Breast epithelium (tissue), 4 donors: ENCODE results near the gene EXOC3L4. TPM values are rescaled to one million over a fixed set of nuclear protein-coding genes. Genes with fewer than 3 reads are reported as not detected.
"Not testable (repeated sequence)": the region's sequence is repeated elsewhere in the genome, so short reads cannot be mapped to it uniquely, and the experiment has no call there.

Source experiments
- DNase-seq, 2 donors: peaks; one replicate each; pipeline ENCODE4 v3.0.0-alpha.2; 2019; ENCODE audit warnings: low spot score in 2 of 2
- H3K27ac ChIP-seq, 2 donors: fragments of 200-600 bp; sonication (generic) in 1 of 2; one replicate each; pipeline ENCODE4 v1.5.1; 2016 to 2019; ENCODE audit warnings: mild to moderate bottlenecking in 1 of 2
- H3K27me3 ChIP-seq, 2 donors: fragments of 200-600 bp; sonication (generic) in 1 of 2; one replicate each; pipeline versions ENCODE4 v1.5.1 to v1.6.0; 2017 to 2019; ENCODE audit warnings: control low read depth in 1 of 2, mild to moderate bottlenecking in 1 of 2
- H3K36me3 ChIP-seq: fragments of 200-600 bp; one replicate; pipeline ENCODE4 v1.5.1; 2019
- H3K4me1 ChIP-seq, 2 donors: fragments of 200-600 bp; sonication (generic); one replicate each; pipeline ENCODE4 v1.5.1; 2016 to 2019; ENCODE audit warnings: control low read depth in 1 of 2
- H3K4me3 ChIP-seq, 3 donors: fragments of 200-600 bp; sonication (generic); 1 replicate in 2 of 3; 2 replicates in 1 of 3; pipeline ENCODE4 v1.5.1; 2016 to 2019; ENCODE audit warnings: mild to moderate bottlenecking in 3 of 3, moderate library complexity in 2 of 3
- H3K9me3 ChIP-seq, 2 donors: fragments of 200-600 bp; sonication (generic) in 1 of 2; one replicate each; pipeline ENCODE4 v1.5.1; 2016 to 2019; ENCODE audit warnings: control low read depth in 1 of 2
- CTCF ChIP-seq, 3 donors: fragments of 450-650 bp; IDR thresholded peaks; one replicate each; pipeline ENCODE4 v1.5.1; 2016 to 2017; ENCODE audit warnings: antibody characterized with exemption in 3 of 3, mild to moderate bottlenecking in 3 of 3, moderate library complexity in 3 of 3
- POLR2A ChIP-seq: fragments of 450-650 bp; IDR thresholded peaks from one replicate; pipeline ENCODE4 v1.6.1; 2016; ENCODE audit warnings: antibody characterized with exemption, mild to moderate bottlenecking, moderate library complexity
- POLR2AphosphoS5 ChIP-seq, 3 donors: sonication (generic); formaldehyde crosslinking; IDR thresholded peaks; one replicate each; pipeline ENCODE4 v1.6.1; 2017; ENCODE audit warnings: antibody characterized with exemption in 3 of 3
- intact Hi-C: fragments of 100-400 bp; cut with DNase I; formaldehyde crosslinking; loops from one replicate; pipeline ENCODE4 v1.15.1; 2023; ENCODE audit warnings: low total_unique reads
- total RNA-seq, 3 donors: library from RNA; depleted of rRNA; stranded (reverse); fragments of >200 nt; gene quantifications; one replicate each; pipeline ENCODE4 v1.1.0, GENCODE V29; 2016

The EXOC3L4 gene
- total RNA-seq, 3 donors from 2014 or later: 0.66 to 1.0 TPM; not detected in 1

GRCh38 chr14:103111232-103111868, 16.8 kb downstream of the EXOC3L4 start:
- Histone ChIP-seq H3K36me3 (no peaks in the 10 kb centered on the region), H3K4me1 (peaks cover 14 to 15% of the 10 kb centered on the region in 2 donors), H3K27ac (peak overlapping the region; percentile 48 to 75), H3K27me3 (no peaks in the 10 kb centered on the region), H3K4me3 (no peak overlapping the region), H3K9me3 (no peaks in the 10 kb centered on the region)
- TF ChIP-seq CTCF (IDR thresholded peaks at IDR 0.05) (no peak), POLR2AphosphoS5 (IDR thresholded peaks at IDR 0.05) (no peak), POLR2A (no peak)
- intact Hi-C loops: no loop called here
- no peak for DNase-seq

- no peaks in the 10 kb centered on the region for H3K27me3 ChIP-seq
- no peaks in the 10 kb centered on the region for H3K36me3 ChIP-seq
- H3K27ac ChIP-seq: no peak overlapping the region
- TF ChIP-seq CTCF (IDR thresholded peaks at IDR 0.05) (no peak), POLR2A (no peak), POLR2AphosphoS5 (IDR thresholded peaks at IDR 0.05) (no peak)
- peaks cover 14 to 15% of the 10 kb centered on the region in 2 donors for H3K4me1 ChIP-seq
- H3K4me3 ChIP-seq: no peak overlapping the region
- H3K9me3 ChIP-seq: no peaks in the 10 kb centered on the region
- DNase-seq: no peak
- intact Hi-C loops: no loop called here
Observed at GRCh38 chr14:103112400-103113243, 18.1 kb downstream of the EXOC3L4 start.

GRCh38 chr14:103113303-103113702, 18.8 kb downstream of the EXOC3L4 start:
- Histone ChIP-seq H3K27me3 (no peaks in the 10 kb centered on the region), H3K9me3 (no peaks in the 10 kb centered on the region), H3K36me3 (no peaks in the 10 kb centered on the region), H3K4me1 (peaks cover 14 to 15% of the 10 kb centered on the region in 2 donors), H3K27ac (no peak overlapping the region), H3K4me3 (no peak overlapping the region)
- DNase-seq: no peak
- intact Hi-C loops: no loop called here
- TF ChIP-seq CTCF (IDR thresholded peaks at IDR 0.05) (no peak), POLR2AphosphoS5 (IDR thresholded peaks at IDR 0.05) (no peak), POLR2A (no peak)

- intact Hi-C loops: no loop called here
- Histone ChIP-seq H3K27me3 (no peaks in the 10 kb centered on the region), H3K27ac (peak overlapping the region in 1 of 2 donors; percentile 25), H3K36me3 (no peaks in the 10 kb centered on the region), H3K4me3 (no peak overlapping the region), H3K4me1 (peaks cover 14 to 15% of the 10 kb centered on the region in 2 donors), H3K9me3 (no peaks in the 10 kb centered on the region)
- no peak for DNase-seq
- no peak for TF ChIP-seq CTCF (IDR thresholded peaks at IDR 0.05)
- TF ChIP-seq POLR2AphosphoS5 (IDR thresholded peaks at IDR 0.05): no peak
- TF ChIP-seq POLR2A: no peak
Observed at GRCh38 chr14:103113774-103114173, 19.2 kb downstream of the EXOC3L4 start.

- intact Hi-C loops, H3K36me3 ChIP-seq, DNase-seq, H3K9me3 ChIP-seq, H3K27me3 ChIP-seq: not testable (repeated sequence)
- Histone ChIP-seq H3K4me3 (peak overlapping the region in 2 of 3 donors; percentile 26 to 47), H3K27ac (peak overlapping the region; percentile 66 to 71), H3K4me1 (peaks cover 14 to 15% of the 10 kb centered on the region in 2 donors)
Observed at GRCh38 chr14:103115086-103115679, 20.7 kb downstream of the EXOC3L4 start.
